HCT116 (cell line): ENCODE measurements around the gene WDR20. TPM values are rescaled to one million over a fixed set of nuclear protein-coding genes. Genes with fewer than 3 reads are reported as not detected.

Experiments used
- ATAC-seq: fragments of 200-7000 bp; cut with Tn5 transposase; 2 replicates; pipeline ENCODE4 v1.9.1; 2020; ENCODE audit warnings: mild to moderate bottlenecking, moderate library complexity
- BruUV-seq: library from RNA; stranded (reverse); fragments of 400-500 nt; replicated peaks from 2 replicates; lab custom pipeline; 2021; lab: Mats Ljungman, UMichigan
- CTCF ChIA-PET: fragments of 300-600 bp; sonication (Branson Sonifier 250); formaldehyde crosslinking; loops from one replicate; lab custom pipeline; 2021; ENCODE audit warnings: antibody characterized with exemption; lab: Charles Lee
- POLR2A ChIA-PET: fragments of 300-600, 350-600 bp; sonication (Branson Sonifier 250); formaldehyde crosslinking; loops from one replicate; lab custom pipeline; 2021; ENCODE audit warnings: antibody characterized with exemption; lab: Charles Lee
- RAD21 ChIA-PET, 2 experiments: fragments of 300-600 bp; sonication (Branson Sonifier 250); formaldehyde crosslinking; loops; one replicate each; lab custom pipeline; 2023; ENCODE audit warnings: low total read pairs in 2 of 2; ENCODE audit not compliant: uncharacterized antibody in 2 of 2, unreplicated experiment in 2 of 2, low non-redundant PET in 1 of 2; lab: Charles Lee
- DNase-seq: peaks from one replicate; pipeline ENCODE4 v3.0.0-alpha.2; 2010; ENCODE audit warnings: low read depth, low spot score
- H2AFZ ChIP-seq: fragments of 200-600 bp; shearing (Covaris generic), sonication (generic); 2 replicates; pipeline ENCODE4 v1.6.1; 2017; ENCODE audit warnings: low read depth, mixed run types, mixed read lengths, antibody characterized with exemption, low read length; ENCODE audit not compliant: poor library complexity, severe bottlenecking
- H3K27ac ChIP-seq: 2 replicates; pipeline ENCODE4 v1.5.1; 2012; ENCODE audit warnings: low read depth, low read length
- H3K27me3 ChIP-seq: fragments of 200-600 bp; sonication (generic); 2 replicates; pipeline ENCODE4 v1.6.1; 2016; ENCODE audit warnings: mixed run types, low read length, mixed read lengths; ENCODE audit not compliant: insufficient read depth
- H3K36me3 ChIP-seq, 2 experiments: fragments of 200-500 bp in 1 of 2; fragments of 200-600 bp in 1 of 2; sonication (Bioruptor generic) in 1 of 2; sonication (generic) in 1 of 2; 2 replicates each; pipeline versions ENCODE4 v1.5.1 to v1.6.1; 2014 to 2016; ENCODE audit warnings: low read length in 2 of 2, inconsistent platforms in 1 of 2, mixed read lengths in 1 of 2, mixed run types in 1 of 2; ENCODE audit not compliant: insufficient read depth in 2 of 2, control insufficient read depth in 1 of 2
- H3K4me1 ChIP-seq, 2 experiments: fragments of 200-600 bp in 1 of 2; sonication (generic) in 1 of 2; 2 replicates each; pipeline versions ENCODE4 v1.5.1 to v1.6.1; 2012 to 2017; ENCODE audit warnings: low read length in 2 of 2, inconsistent platforms in 1 of 2, mild to moderate bottlenecking in 1 of 2, mixed read lengths in 1 of 2, mixed run types in 1 of 2, moderate library complexity in 1 of 2; ENCODE audit not compliant: insufficient read depth in 2 of 2, control insufficient read depth in 1 of 2
- H3K4me2 ChIP-seq: fragments of 200-600 bp; sonication (generic); 2 replicates; pipeline ENCODE4 v1.6.1; 2017; ENCODE audit warnings: mixed run types, low read length, mixed read lengths
- H3K4me3 ChIP-seq, 2 experiments: fragments of 200-600 bp in 1 of 2; sonication (generic) in 1 of 2; replicated peaks in 1 of 2; 2 replicates each; pipeline ENCODE4 v1.5.1; 2011 to 2016; ENCODE audit warnings: low read length in 2 of 2, control low read depth in 1 of 2, low read depth in 1 of 2, mild to moderate bottlenecking in 1 of 2, mixed read lengths in 1 of 2, mixed run types in 1 of 2
- H3K79me2 ChIP-seq: fragments of 200-600 bp; sonication (generic); 2 replicates; pipeline ENCODE4 v1.6.1; 2017; ENCODE audit warnings: mild to moderate bottlenecking, mixed run types, low read length, moderate library complexity, mixed read lengths; ENCODE audit not compliant: insufficient read depth
- H3K9ac ChIP-seq: fragments of 200-600 bp; sonication (generic); 2 replicates; pipeline ENCODE4 v1.6.1; 2016; ENCODE audit warnings: low read length, mixed read lengths
- H3K9me2 ChIP-seq: fragments of 200-600 bp; sonication (generic), shearing (Covaris generic); 2 replicates; pipeline ENCODE4 v1.6.1; 2017; ENCODE audit warnings: mixed run types, mild to moderate bottlenecking, moderate library complexity; ENCODE audit not compliant: insufficient read depth
- H3K9me3 ChIP-seq, 2 experiments: fragments of 200-500 bp in 1 of 2; fragments of 200-600 bp in 1 of 2; sonication (Bioruptor generic) in 1 of 2; sonication (generic) in 1 of 2; 2 replicates each; pipeline ENCODE4 v1.6.1; 2014 to 2017; ENCODE audit warnings: low read length in 2 of 2, mixed read lengths in 2 of 2, inconsistent platforms in 1 of 2, low read depth in 1 of 2, mild to moderate bottlenecking in 1 of 2, mixed run types in 1 of 2, moderate library complexity in 1 of 2; ENCODE audit not compliant: control insufficient read depth in 1 of 2, insufficient read depth in 1 of 2
- H4K20me1 ChIP-seq: fragments of 200-600 bp; sonication (generic), shearing (Covaris generic); 2 replicates; pipeline ENCODE4 v1.6.1; 2017; ENCODE audit warnings: mixed run types, mild to moderate bottlenecking, moderate library complexity; ENCODE audit not compliant: insufficient read depth
- ATF3 ChIP-seq: IDR thresholded peaks from 2 replicates; pipeline ENCODE4 v1.6.1; 2012
- CBX3 ChIP-seq: IDR thresholded peaks from 2 replicates; pipeline ENCODE4 v1.6.1; 2012; ENCODE audit warnings: low read depth
- CEBPB ChIP-seq: IDR thresholded peaks from 2 replicates; pipeline ENCODE4 v1.6.1; 2012; ENCODE audit warnings: low read depth
- CTCF ChIP-seq, 3 experiments: fragments of 200-600 bp in 1 of 3; sonication (generic) in 1 of 3; IDR thresholded peaks in 2 of 3; conservative IDR thresholded peaks in 1 of 3; 2 replicates each; pipeline ENCODE4 v1.5.1; 2012 to 2017; ENCODE audit warnings: low read depth in 2 of 3, low read length in 2 of 3, antibody characterized with exemption in 1 of 3, borderline replicate concordance in 1 of 3, control low read depth in 1 of 3, mild to moderate bottlenecking in 1 of 3, mixed read lengths in 1 of 3, mixed run types in 1 of 3, moderate library complexity in 1 of 3; ENCODE audit not compliant: insufficient read depth in 1 of 3
- EGR1 ChIP-seq: IDR thresholded peaks from 2 replicates; pipeline ENCODE4 v1.6.1; 2012; ENCODE audit warnings: low read depth
- ELF1 ChIP-seq: IDR thresholded peaks from 2 replicates; pipeline ENCODE4 v1.6.1; 2012; ENCODE audit warnings: low read depth, borderline replicate concordance
- EZH2 ChIP-seq: fragments of 200-600 bp; sonication (generic); IDR thresholded peaks from 2 replicates; pipeline ENCODE4 v1.6.1; 2017; ENCODE audit warnings: antibody characterized with exemption, mixed run types
- EZH2phosphoT487 ChIP-seq: fragments of 200-600 bp; IDR thresholded peaks from 2 replicates; pipeline ENCODE4 v1.6.1; 2018; ENCODE audit warnings: antibody characterized with exemption, borderline replicate concordance
- FOSL1 ChIP-seq: IDR thresholded peaks from 2 replicates; pipeline ENCODE4 v1.6.1; 2012; ENCODE audit warnings: low read depth
- JUND ChIP-seq: IDR thresholded peaks from 2 replicates; pipeline ENCODE4 v1.6.1; 2012
- MAX ChIP-seq: IDR thresholded peaks from 2 replicates; pipeline ENCODE4 v1.6.1; 2012
- POLR2A ChIP-seq: IDR thresholded peaks from 2 replicates; pipeline ENCODE4 v1.7.0; 2011; ENCODE audit warnings: borderline replicate concordance; ENCODE audit not compliant: insufficient read depth, insufficient read length; ENCODE audit errors: extremely low read depth
- SIN3A ChIP-seq: IDR thresholded peaks from 2 replicates; pipeline ENCODE4 v1.6.1; 2012; ENCODE audit warnings: low read depth
- SP1 ChIP-seq: IDR thresholded peaks from 2 replicates; pipeline ENCODE4 v1.6.1; 2012; ENCODE audit warnings: low read depth
- YY1 ChIP-seq: IDR thresholded peaks from 2 replicates; pipeline ENCODE4 v1.6.1; 2011; ENCODE audit warnings: low read length, low read depth, moderate library complexity, mild to moderate bottlenecking; ENCODE audit not compliant: insufficient replicate concordance; ENCODE audit errors: extremely low read depth
- ZBTB33 ChIP-seq: IDR thresholded peaks from 2 replicates; pipeline ENCODE4 v1.6.1; 2011; ENCODE audit warnings: mild to moderate bottlenecking, low read length, moderate library complexity; ENCODE audit not compliant: insufficient replicate concordance; ENCODE audit errors: extremely low read depth
- ZFX ChIP-seq: fragments of 450-650 bp; IDR thresholded peaks from 2 replicates; pipeline ENCODE4 v1.6.1; 2017
- ZNF274 ChIP-seq: fragments of 200-500 bp; sonication (Bioruptor generic); IDR thresholded peaks from 2 replicates; pipeline ENCODE4 v1.6.1; 2014; ENCODE audit warnings: mild to moderate bottlenecking, low read depth, low read length, inconsistent platforms
- intact Hi-C: fragments of 100-400 bp; cut with micrococcal nuclease; formaldehyde crosslinking; loops from 2 replicates; pipeline ENCODE4 v1.10.0; 2022
- total RNA-seq: library from RNA; stranded (reverse); gene quantifications from one replicate; pipeline ENCODE4 v1.2.1, GENCODE V29; 2021; ENCODE audit not compliant: unreplicated experiment

Gene WDR20
- total RNA-seq, 1 experiment from 2014 or later, result 21.1 TPM

- Histone ChIP-seq H3K9me3 (no peaks in the 10 kb centered on the region), H3K27me3 (no peaks in the 10 kb centered on the region), H3K4me2 (no peak overlapping the region), H2AFZ (no peak overlapping the region), H3K27ac (no peak overlapping the region), H4K20me1 (peaks cover 8% of the 10 kb centered on the region; the same call in 1 of the 2 replicates), H3K4me3 (no peak overlapping the region), H3K36me3 (no peaks in the 10 kb centered on the region), H3K9ac (no peak overlapping the region), H3K9me2 (no peaks in the 10 kb centered on the region), H3K4me1 (peaks cover 48 to 51% of the 10 kb centered on the region in 2 experiments), H3K79me2 (peaks cover 76% of the 10 kb centered on the region)
- intact Hi-C loops, result no loop called here
- BruUV-seq, result no TSS peak
- CTCF ChIA-PET, result no interaction called here
- POLR2A ChIA-PET, result no interaction called here
- no peak for TF ChIP-seq SP1
- TF ChIP-seq ELF1, result no peak
- TF ChIP-seq CEBPB, result no peak
- no peak for TF ChIP-seq EGR1
- no peak for TF ChIP-seq EZH2
- TF ChIP-seq MAX, result no peak
- no peak for TF ChIP-seq POLR2A
- RAD21 ChIA-PET, result no interaction called here
- DNase-seq (no peak), ATAC-seq (no peak)
These were observed 48.5 kb downstream of the WDR20 start for GRCh38 chr14:102188187-102188586.

- no peak overlapping the region for H3K9ac ChIP-seq
- ATAC-seq (no peak), DNase-seq (no peak)
- H3K27me3 ChIP-seq, result no peaks in the 10 kb centered on the region
- POLR2A ChIA-PET, result no interaction called here
- no peak overlapping the region for H3K4me2 ChIP-seq
- BruUV-seq, result no TSS peak
- H3K36me3 ChIP-seq, result no peaks in the 10 kb centered on the region
- H3K79me2 ChIP-seq, result peaks cover 65% of the 10 kb centered on the region
- CTCF ChIA-PET, result no interaction called here
- RAD21 ChIA-PET, result no interaction called here
- no peak for TF ChIP-seq MAX
- no peak for TF ChIP-seq CBX3
- TF ChIP-seq ZBTB33, result no peak
- TF ChIP-seq SIN3A, result no peak
- TF ChIP-seq CTCF (IDR thresholded peaks at IDR 0.05 in 2 of 3, conservative IDR thresholded peaks at IDR 0.05 in 1 of 3; ENCODE audit: borderline replicate concordance in 1 of 3, insufficient read depth in 1 of 3, low read depth in 2 of 3, low read length in 2 of 3), result no peak
- TF ChIP-seq FOSL1, result no peak
- no peak for TF ChIP-seq ATF3
- no peak for TF ChIP-seq EZH2
- no peak for TF ChIP-seq YY1
- TF ChIP-seq JUND, result no peak
- no peak for TF ChIP-seq SP1
- no peak for TF ChIP-seq ZNF274
- no peak for TF ChIP-seq EZH2phosphoT487
- TF ChIP-seq CEBPB, result no peak
- TF ChIP-seq ZFX, result no peak
- TF ChIP-seq, all 23 proteins: peak for 0
- no peaks in the 10 kb centered on the region for H3K9me3 ChIP-seq
- peaks cover 8% of the 10 kb centered on the region; the same call in 1 of the 2 replicates for H4K20me1 ChIP-seq
- intact Hi-C loops, result no loop called here
- no peak overlapping the region for H3K27ac ChIP-seq
- H3K9me2 ChIP-seq, result no peaks in the 10 kb centered on the region
- H3K4me1 ChIP-seq, result peaks cover 46 to 48% of the 10 kb centered on the region in 2 experiments
- no peak overlapping the region for H3K4me3 ChIP-seq
- H2AFZ ChIP-seq, result no peak overlapping the region
These were observed 50.2 kb downstream of the WDR20 start for GRCh38 chr14:102189874-102190273.
